Measurements from ENCODE around the gene YTHDC1.

- TF ChIP-seq EZH2phosphoT487 (IDR thresholded peaks at IDR 0.05; ENCODE audit: borderline replicate concordance, low read depth) (no peak), ELF1 (IDR thresholded peaks at IDR 0.05) (no peak), CTCF (IDR thresholded peaks at IDR 0.05) (no peak), EP300 (IDR thresholded peaks at IDR 0.05; ENCODE audit: borderline replicate concordance in 1 of 2, low read depth in 1 of 2, low read length in 1 of 2) (no peak), PBX3 (IDR thresholded peaks at IDR 0.05) (no peak), NFIC (IDR thresholded peaks at IDR 0.05; ENCODE audit: borderline replicate concordance) (no peak), GABPA (IDR thresholded peaks at IDR 0.05; ENCODE audit: low read depth) (no peak), RAD21 (IDR thresholded peaks at IDR 0.05; ENCODE audit: low read length) (no peak)
These were observed 7.8 kb downstream of the YTHDC1 start for GRCh38 chr4:68342134-68342533.

Measured in SK-N-SH (cell line).